Panc1 (cell line): ENCODE measurements around the gene HLA-DQB1. TPM values are rescaled to one million over a fixed set of nuclear protein-coding genes. Genes with fewer than 3 reads are reported as not detected.

ENCODE experiments used
- ATAC-seq: fragments of 200-7000 bp; cut with Tn5 transposase; 2 replicates; pipeline ENCODE4 v1.9.1; 2020; ENCODE audit warnings: mild to moderate bottlenecking, moderate library complexity
- BruUV-seq: library from RNA; stranded (reverse); fragments of 400-500 nt; replicated peaks from 2 replicates; lab custom pipeline; 2021; lab: Mats Ljungman, UMichigan
- CTCF ChIA-PET: fragments of 300-600 bp; sonication (Branson Sonifier 250); formaldehyde crosslinking; loops from one replicate; lab custom pipeline; 2022; ENCODE audit warnings: antibody characterized with exemption; lab: Charles Lee
- POLR2A ChIA-PET: fragments of 300-600 bp; sonication (Branson Sonifier 250); formaldehyde crosslinking; loops from one replicate; lab custom pipeline; 2022; ENCODE audit warnings: antibody characterized with exemption; lab: Charles Lee
- DNase-seq: peaks from one replicate; pipeline ENCODE4 v3.0.0-alpha.2; 2010; ENCODE audit warnings: low read depth, low spot score
- H3K27ac ChIP-seq: 2 replicates; pipeline ENCODE4 v1.5.1; 2011; ENCODE audit warnings: mild to moderate bottlenecking, low read length, inconsistent platforms
- H3K27me3 ChIP-seq: fragments of 200-500 bp; sonication (Bioruptor generic); 2 replicates; pipeline ENCODE4 v1.6.0; 2014; ENCODE audit warnings: low read length, inconsistent platforms; ENCODE audit not compliant: control insufficient read depth, insufficient read depth
- H3K36me3 ChIP-seq: fragments of 200-500 bp; sonication (Bioruptor generic); 2 replicates; pipeline ENCODE4 v1.5.1; 2014; ENCODE audit warnings: inconsistent platforms, mild to moderate bottlenecking, low read length, moderate library complexity; ENCODE audit not compliant: control insufficient read depth, insufficient read depth
- H3K4me1 ChIP-seq: 2 replicates; pipeline ENCODE4 v1.5.1; 2011; ENCODE audit warnings: inconsistent platforms, mild to moderate bottlenecking, low read length, moderate library complexity; ENCODE audit not compliant: control insufficient read depth, insufficient read depth
- H3K4me3 ChIP-seq, 2 experiments: 2 replicates each; pipeline ENCODE4 v1.5.1; 2011 to 2012; ENCODE audit warnings: low read depth in 2 of 2, low read length in 2 of 2, mild to moderate bottlenecking in 2 of 2, inconsistent platforms in 1 of 2, moderate library complexity in 1 of 2
- H3K9me3 ChIP-seq: fragments of 200-500 bp; sonication (Bioruptor generic); 2 replicates; pipeline ENCODE4 v1.5.1; 2014; ENCODE audit warnings: low read depth, mild to moderate bottlenecking, inconsistent platforms, low read length, moderate library complexity; ENCODE audit not compliant: control insufficient read depth, insufficient read depth
- CTCF ChIP-seq: fragments of 450-650 bp; IDR thresholded peaks from 2 replicates; pipeline ENCODE4 v1.5.1; 2017; ENCODE audit warnings: mild to moderate bottlenecking
- POLR2AphosphoS5 ChIP-seq: IDR thresholded peaks from 2 replicates; pipeline ENCODE4 v1.6.1; 2012; ENCODE audit warnings: mild to moderate bottlenecking, low read depth, low read length, moderate library complexity
- REST ChIP-seq, 2 experiments: IDR thresholded peaks; 2 replicates each; pipeline ENCODE4 v1.6.1; 2011 to 2012; ENCODE audit warnings: low read depth in 2 of 2, control low read depth in 1 of 2, low read length in 1 of 2, mild to moderate bottlenecking in 1 of 2, moderate library complexity in 1 of 2; ENCODE audit not compliant: insufficient read depth in 1 of 2
- SIN3A ChIP-seq: IDR thresholded peaks from 2 replicates; pipeline ENCODE4 v1.6.1; 2012; ENCODE audit warnings: low read depth, mild to moderate bottlenecking, low read length, moderate library complexity, borderline replicate concordance; ENCODE audit not compliant: insufficient read depth
- TCF7L2 ChIP-seq: IDR thresholded peaks from 2 replicates; pipeline ENCODE4 v1.6.1; 2011; ENCODE audit warnings: mild to moderate bottlenecking, low read depth, low read length, inconsistent platforms
- in situ Hi-C: cut with HindIII; loops from 2 replicates; pipeline ENCODE4 v1.10.0; 2016; ENCODE audit warnings: low sequenced_read_pairs, low pct_unique_long_range_greater_than_20kb
- intact Hi-C: fragments of 100-400 bp; cut with micrococcal nuclease; formaldehyde crosslinking; loops from one replicate; pipeline ENCODE4 v1.10.0; 2022; ENCODE audit not compliant: unreplicated experiment
- total RNA-seq: library from RNA; stranded (reverse); gene quantifications from one replicate; pipeline ENCODE4 v1.2.1, GENCODE V29; 2021; ENCODE audit not compliant: unreplicated experiment

HLA-DQB1 gene
- total RNA-seq, 1 experiment from 2014 or later: 0.51 TPM

DNA sequence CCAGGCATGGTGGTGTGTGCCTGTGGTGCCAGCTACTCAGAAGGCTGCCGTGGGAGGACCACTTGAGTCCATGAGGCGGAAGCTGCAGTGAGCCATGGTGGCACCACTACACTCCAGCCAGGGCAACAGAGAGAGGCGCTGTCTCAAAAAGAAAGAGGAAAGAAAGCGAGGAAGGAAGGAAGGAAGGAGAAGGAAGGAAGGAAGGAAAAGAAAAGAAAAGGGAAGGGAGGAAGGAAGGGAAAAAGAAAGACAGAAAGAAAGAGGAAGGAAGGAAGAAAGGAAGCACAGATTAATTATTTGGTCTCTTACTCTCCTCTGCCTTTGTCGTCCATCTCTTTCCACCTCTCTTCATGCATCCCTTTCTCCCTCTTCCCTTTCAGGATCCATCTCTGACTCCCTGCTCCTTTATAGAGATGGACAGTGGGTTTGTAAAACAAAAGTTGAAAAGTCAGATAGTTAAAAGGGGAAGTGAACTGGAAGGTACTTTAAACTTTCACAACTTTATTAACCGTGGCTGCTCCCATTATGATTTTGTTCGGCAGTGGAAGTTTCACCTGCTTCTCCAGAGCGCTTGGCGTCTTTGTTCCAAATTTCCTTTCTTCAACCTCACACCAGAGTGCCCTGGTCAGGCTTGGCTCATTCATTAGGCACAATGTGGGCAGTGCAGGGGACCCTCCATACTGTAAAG is 27.8 kb downstream of the HLA-DQB1 start:
- DNase-seq: no peak
- BruUV-seq: no TSS peak
- ChIA-PET CTCF (no interaction called here), POLR2A (no interaction called here)
- in situ Hi-C loops (no loop called here), intact Hi-C loops (no loop called here)
- Histone ChIP-seq H3K9me3 (no peaks in the 10 kb centered on the region), H3K4me1 (no peaks in the 10 kb centered on the region), H3K36me3 (no peaks in the 10 kb centered on the region), H3K4me3 (no peak overlapping the region), H3K27ac (no peak overlapping the region), H3K27me3 (peaks cover 23% of the 10 kb centered on the region)
- no peak for ATAC-seq
- TF ChIP-seq REST (IDR thresholded peaks at IDR 0.05; ENCODE audit: insufficient read depth in 1 of 2, low read depth in 2 of 2, low read length in 1 of 2): no peak
- TF ChIP-seq TCF7L2: no peak
- no peak for TF ChIP-seq SIN3A
- no peak for TF ChIP-seq CTCF

GRCh38 chr6:32637883-32638282 is 28.6 kb downstream of the HLA-DQB1 start:
- no TSS peak for BruUV-seq
- in situ Hi-C loops: no loop called here
- no peak for ATAC-seq

More at GRCh38 chr6:32637883-32638282, 28.6 kb downstream of the HLA-DQB1 start:
- no peak for DNase-seq
- Histone ChIP-seq H3K27ac (no peak overlapping the region), H3K4me1 (no peaks in the 10 kb centered on the region), H3K9me3 (no peaks in the 10 kb centered on the region), H3K36me3 (no peaks in the 10 kb centered on the region), H3K27me3 (peaks cover 23% of the 10 kb centered on the region), H3K4me3 (no peak overlapping the region)
- ChIA-PET POLR2A (no interaction called here), CTCF (interaction anchor here (0.6 kb wide), 1 partner anchor 82 kb away, joined by 6 read pairs; no protein-coding TSS in a partner anchor)
- intact Hi-C loops: no loop called here
- TF ChIP-seq SIN3A (no peak), CTCF (no peak), REST (IDR thresholded peaks at IDR 0.05; ENCODE audit: insufficient read depth in 1 of 2, low read depth in 2 of 2, low read length in 1 of 2) (no peak), POLR2AphosphoS5 (no peak), TCF7L2 (no peak)
